Midbrain (tissue), 1 donor: ENCODE data around the gene ACACA.
"Not testable (repeated sequence)": the region's sequence is repeated elsewhere in the genome, so short reads cannot be mapped to it uniquely, and the experiment has no call there.

ENCODE experiments used
- DNase-seq: peaks from one replicate; lab custom pipeline; 2025; lab: John Stamatoyannopoulos, UW

The ACACA gene

DNA sequence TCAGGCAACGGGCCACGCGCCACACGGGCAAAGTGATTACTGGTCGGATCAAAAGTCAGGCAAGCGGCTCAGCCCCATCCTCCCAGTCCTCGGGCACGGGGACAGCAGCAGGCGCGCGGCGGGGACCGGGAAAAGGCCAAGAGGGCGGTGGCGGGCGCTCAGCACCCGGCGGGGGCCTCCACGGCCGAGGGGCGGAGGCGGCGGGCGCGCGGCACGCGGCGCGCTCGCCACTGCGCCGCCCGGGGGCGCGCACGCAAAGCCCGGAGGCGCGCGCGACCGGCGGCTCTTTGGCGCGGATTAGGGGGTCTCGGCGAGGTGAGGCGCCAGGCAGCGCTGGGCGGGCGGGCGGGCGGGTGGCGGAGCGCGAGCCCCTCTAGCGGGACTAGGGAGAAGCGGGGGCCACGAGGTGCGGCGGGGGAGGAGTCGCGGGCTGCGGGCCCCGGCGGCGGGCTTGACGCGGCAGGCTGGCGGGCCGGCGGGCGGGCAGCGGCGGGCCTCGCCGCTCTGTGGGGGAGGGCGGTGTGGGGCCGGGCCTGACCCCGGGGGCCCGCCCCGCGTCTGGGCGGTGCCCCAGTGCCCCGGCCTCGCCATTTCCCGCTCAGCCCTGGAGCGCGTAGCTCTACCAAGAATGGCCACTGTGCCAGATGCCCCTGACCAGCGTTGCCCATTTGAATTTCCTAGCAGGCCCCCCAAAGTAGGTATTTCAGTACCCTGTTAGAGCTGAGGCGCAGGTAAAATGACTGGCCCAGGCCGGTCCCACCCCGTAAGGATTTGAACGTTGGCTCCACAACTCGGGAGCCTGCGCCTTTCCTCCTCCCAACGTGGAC, at the start of gene ACACA, which contains the start of gene TADA2A:
Gene ACACA (minus strand): TSS at position 202 of the 827 bp plus-strand sequence. CDS start 537 bp downstream, outside the sequence.
Gene TADA2A (plus strand): TSS at position 252 of the 827 bp plus-strand sequence. CDS start 4,480 bp downstream, outside the sequence.
- peak; percentile 72 for DNase-seq

DNA sequence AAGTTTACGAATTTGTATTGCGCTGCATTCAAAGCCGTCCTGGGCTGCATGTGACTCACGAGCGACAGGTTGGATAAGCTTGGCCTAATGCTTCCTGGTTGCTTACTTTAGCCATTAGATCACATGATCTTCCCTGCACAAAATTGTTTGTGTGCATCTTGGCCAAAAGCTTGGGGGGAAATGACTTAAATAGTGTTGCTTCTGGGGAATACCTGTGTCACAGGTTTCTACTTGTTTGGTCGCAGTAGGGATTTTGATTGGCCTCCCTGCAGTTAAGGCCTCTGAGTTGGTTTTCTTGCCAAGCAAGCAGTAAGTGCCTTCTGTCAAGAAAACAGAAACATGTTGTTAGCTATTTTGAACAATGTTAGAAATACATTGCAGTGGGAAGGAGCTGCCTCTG, 43.5 kb upstream of the ACACA start:
- DNase-seq, result no peak

DNA sequence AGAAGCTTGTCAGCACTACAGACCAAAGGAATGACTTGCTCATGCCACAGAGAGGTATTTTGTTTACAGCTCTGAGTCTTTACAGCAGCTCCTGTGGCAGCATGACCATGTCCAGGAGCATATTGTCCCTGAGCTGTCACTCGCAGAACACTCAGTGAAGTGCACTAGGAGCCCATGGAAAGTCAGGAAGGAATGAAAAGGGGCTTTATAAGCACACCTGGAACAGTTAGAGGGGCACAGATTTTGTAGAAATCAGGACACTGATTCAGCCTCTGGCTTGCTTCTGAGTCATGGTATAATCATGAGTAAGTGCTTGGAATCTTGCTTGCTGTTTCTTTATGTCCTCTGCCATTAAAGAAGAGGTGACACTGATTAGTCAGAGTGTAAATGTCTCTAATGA, 41.0 kb upstream of the ACACA start:
- no peak for DNase-seq

DNA sequence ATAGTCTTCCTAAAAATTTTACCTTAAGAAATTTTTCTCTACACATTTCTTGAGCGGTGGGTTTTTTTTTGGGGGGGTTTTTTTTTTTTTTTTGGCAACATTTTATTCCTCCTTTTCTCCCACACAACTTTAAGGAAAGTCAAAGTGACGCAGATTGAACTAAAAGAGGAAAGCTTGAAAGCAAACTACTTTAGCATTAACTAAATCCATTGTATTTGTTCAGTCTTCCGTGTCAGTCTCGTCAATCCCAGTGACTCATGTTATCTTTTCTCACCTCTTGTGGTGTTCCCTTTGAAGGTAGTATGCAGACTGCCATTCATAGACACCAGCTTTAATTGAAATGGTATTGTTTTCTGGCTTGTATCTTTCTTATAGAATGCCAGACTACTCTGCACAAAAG, 39.4 kb upstream of the ACACA start:
- no peak for DNase-seq

DNA sequence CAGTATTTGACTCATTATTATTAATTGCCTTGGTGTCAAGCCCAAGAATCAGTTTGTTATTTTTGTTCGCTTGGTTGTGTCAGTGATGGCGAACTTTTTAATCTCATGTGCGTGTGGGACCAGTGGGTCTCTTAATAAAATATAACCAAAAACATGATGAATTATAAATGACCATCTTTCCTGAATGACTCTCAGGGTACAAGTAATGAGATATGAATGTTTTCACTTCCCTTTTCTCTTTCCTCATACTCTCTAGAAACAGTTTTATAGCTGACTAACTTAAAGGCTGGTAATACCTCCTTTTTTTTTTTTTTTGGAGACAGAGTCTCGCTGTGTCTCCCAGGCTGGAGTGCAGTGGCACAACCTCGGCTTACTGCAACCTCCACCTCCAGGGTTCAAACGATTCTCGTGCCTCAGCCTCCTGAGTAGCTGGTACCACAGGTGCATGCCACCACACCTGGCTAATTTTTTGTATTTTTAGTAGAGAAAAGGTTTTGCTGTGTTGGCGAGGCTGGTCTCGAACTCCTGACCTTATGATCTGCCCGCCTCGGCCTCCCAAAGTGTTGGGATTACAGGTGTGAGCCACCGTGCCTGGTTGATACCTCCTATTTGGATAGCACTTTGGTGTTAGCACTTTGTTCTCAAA, 34.9 kb upstream of the ACACA start:
- not testable (repeated sequence) for DNase-seq

DNA sequence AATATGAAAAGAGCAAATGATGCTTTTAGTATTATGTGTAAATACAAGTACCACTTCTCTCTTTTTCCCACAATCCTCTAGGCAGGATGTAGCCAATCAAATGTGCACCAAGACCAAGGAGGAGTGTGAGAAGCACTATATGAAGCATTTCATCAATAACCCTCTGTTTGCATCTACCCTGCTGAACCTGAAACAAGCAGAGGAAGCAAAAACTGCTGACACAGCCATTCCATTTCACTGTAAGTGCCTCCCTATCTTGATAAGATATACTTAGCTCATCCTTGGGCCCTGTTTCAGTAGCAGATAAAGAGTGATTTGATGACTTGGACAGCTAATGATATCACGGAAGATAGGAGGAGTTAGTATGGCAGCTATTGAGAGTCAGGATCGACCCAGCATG, 33.8 kb upstream of the ACACA start:
- DNase-seq, result no peak

DNA sequence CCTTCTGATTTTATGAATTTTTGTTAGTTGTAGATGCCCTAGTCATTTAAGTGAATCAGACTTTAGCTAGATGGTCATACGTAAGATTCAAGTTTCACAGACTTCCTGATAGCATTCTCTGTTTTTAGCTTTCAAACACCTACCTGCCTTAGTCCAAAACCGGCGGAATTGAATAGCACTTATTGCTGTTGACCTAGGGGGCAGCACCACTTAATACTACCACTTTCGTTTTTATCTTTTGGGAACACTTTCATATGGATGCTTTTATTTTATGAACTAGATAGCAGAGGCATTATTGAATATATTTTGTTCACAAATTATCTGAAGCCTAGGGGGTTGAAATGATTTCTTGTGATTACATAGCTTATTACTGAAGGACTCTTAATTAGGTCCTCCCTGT, 31.5 kb upstream of the ACACA start:
- no peak for DNase-seq

DNA sequence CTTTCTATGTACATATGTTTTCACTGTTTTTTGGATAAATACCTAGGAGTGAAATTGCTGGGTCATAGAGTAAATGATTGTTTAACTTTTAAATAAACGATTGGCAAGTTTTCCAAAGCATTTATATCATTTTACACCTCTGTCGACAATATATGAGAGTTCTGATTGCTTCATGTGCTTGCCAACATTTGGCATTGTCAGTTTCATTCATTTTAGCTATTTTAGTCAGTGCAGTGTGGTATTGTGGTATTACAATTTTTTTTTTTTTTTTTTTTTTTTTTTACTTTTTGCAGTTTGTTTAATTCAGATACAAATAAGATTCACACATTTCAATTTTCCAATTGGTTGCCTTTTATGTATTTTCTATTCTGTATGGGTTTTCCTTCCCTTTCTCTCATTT, 26.0 kb upstream of the ACACA start:
- DNase-seq, result no peak

DNA sequence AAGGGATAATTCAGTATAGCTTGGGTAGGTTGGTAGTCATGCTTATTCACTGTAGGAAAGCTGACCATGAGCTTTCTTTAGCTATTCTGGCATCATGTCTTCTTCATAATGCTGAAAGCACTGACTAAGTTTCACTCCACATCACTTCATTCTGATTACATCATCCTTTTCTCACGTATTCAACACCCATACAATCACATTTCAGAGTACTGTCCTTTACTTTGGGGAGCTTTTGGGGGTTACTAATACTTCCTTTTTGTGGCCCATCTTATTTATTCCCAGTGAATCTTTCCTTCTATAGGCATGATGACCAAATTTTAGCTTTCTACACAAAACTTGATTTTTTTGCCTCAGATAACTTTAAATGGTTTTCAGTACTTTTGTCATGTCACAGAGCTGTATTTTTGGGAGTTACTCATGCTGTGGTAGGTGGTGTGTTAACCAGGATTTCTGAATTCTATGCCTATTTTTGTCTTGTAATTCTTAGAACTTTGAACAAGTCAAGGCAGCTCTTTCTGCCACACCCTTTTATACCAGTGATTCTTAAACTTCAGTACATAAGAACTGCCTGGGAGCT, 23.5 kb upstream of the ACACA start:
- DNase-seq, result no peak

DNA sequence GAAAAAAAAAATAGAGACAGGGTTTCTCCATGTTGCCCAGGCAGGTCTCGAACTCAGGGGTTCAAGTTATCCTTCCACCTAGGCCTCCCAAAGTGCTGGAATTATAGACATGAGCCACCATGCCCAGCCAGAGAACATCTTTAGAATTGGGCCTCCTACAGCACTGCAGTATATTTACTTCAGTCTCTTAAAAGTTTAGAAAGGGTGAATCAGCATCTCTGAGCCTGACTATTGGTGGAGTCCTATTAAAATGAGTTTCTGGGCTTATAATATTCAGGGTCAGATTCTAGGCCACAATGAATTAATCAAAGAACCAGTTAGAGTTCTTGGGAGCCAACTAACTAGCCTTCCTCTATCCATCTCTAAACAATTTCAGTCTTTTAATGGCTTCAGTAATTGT, 22.8 kb upstream of the ACACA start:
- DNase-seq, result no peak

DNA sequence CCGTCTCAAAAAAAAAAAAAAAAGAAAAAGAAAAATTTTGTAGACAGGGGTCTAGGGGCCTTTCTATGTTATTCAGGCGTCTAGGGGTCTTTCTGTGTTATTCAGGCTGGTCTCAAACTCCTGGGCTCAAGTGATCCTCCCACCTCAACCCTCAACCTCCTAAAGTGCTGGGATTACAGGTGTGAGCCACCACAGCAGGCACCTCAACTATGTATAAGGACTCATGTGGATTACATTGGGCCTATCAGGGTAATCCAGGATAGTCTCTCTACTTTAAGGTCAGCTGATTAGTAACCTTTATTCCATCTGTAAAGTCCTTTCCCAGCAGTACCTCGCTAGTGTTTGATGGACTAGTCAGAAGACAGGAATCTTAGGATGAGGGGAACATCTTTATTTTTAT, 22.4 kb upstream of the ACACA start:
- DNase-seq, result no peak

DNA sequence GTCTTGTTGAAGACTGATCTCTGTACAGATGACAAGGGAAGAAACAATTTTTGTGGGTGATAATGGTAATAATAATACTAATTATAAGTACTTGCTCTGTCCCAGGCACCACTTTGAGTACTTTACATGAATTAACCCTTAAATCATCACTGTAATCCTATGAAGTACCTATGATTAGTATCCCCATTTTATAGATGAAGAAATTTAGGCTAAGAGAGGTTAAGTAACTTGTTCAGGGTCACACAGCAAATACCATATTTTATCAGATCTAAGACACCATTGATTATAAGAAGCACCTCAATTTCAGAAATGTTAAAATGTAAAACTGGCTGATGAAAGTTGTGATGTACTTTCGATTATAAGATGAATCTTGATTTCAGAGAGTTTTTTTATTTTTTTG, 18.6 kb upstream of the ACACA start:
- no peak for DNase-seq

DNA sequence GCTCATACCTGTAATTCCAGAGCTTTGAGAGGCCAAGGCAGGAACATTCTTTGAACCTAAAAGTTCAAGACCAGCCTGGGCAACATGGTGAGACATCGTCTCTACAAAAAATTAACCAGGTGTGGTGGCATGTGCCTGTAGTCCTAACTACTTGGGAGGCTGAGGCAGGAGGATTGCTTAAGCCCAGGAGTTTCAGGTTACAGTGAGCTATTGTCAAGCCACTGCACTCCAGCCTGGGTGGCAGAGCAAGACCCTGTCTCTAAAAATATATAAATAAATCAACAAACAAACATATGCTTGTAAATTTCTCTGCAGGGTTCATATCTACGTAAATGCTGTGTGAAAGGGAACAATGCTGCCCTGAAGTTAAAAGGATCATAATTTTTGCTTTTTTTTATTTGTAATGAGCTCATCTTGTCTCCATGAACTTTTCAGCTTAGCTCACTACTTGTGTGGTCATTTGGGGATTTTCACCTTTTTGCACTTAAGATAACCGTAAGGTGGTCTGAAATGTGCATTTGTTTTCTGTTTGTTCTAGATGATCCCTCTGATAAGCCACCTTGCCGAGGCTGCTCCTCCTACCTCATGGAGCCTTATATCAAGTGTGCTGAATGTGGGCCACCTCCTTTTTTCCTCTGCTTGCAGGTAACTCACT, 16.5 kb upstream of the ACACA start:
- DNase-seq, result no peak

DNA sequence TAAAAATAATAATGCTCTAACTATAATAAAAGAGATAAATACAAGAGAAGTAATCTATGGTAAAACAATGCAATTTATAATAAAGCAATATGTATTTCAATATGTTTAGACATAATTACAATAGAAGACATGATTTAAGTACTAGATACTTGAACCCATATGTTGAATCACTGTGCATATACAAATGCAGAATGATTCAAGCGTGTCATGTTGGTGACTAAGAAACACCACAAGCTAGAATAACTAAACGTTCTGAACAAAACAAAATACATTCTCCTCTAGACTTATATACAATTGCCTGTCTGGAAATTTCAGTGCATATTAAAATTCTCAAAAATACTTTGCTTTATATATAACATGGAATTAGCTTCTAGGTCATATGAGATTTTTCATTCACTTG, 11.2 kb upstream of the ACACA start:
- DNase-seq, result no peak

DNA sequence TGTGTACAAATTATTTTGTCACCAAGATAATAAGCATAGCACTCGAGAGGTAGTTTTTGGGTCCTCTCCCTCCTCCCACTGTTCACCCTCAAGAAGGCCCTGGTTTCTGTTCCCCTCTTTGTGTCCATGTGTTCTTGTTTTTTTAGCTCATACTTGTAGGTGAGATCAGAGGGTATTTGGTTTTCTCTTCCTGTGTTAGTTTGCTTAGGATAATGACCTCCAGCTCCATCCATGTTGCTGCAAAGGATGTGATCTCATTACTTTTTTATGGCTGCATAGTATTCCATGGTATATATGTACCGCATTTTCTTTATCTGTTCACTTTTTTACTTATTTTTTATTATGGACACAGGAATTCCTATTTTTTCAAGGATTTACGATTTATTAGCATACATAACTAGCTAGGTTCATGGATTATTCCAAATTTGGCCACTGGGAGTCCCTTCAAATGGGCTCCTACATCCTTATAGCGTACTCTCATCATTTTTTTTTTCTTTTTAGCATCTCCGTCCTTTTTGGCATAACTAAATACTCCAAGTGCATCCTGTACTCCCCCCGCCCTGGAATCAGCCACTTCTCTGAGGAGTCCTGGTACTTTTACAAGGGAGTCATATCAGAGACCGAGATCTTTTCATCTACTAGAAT, 7.4 kb upstream of the ACACA start:
- no peak for DNase-seq

DNA sequence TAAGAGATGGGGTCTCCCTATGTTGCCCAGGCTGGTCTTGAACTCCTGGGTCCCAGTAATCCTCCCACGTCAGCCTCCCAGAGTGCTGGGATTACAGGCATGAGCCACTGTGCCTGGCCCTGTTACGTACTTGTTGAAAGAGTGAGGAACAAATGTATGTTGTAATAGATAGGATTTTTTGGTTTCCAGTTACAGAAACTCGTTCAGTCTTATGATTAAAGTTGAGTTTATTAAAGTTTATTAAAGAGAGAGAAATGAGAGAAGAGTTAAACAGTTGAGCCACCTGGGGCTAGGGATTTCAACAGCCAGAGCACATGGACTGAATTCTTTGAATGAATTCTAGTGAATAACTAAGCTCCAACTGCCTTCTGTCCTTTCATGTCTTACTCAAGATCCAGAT, 3.7 kb upstream of the ACACA start:
- no peak for DNase-seq

DNA sequence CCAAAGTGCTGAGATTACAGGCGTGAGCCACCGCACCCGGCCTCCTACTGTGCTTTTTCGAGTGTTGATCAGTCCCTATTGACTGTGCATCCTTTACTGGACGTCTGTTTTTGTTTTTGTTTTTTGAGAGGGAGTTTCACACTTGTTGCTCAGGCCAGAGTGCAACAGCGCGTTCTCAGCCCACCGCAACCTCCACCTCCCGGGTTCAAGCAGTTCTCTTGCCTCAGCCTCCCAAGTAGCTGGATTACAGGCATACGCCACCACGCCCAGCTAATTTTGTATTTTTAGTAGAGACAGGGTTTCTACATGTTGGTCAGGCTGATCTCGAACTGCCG, 1.5 kb upstream of the ACACA start:
- not testable (repeated sequence) for DNase-seq

DNA sequence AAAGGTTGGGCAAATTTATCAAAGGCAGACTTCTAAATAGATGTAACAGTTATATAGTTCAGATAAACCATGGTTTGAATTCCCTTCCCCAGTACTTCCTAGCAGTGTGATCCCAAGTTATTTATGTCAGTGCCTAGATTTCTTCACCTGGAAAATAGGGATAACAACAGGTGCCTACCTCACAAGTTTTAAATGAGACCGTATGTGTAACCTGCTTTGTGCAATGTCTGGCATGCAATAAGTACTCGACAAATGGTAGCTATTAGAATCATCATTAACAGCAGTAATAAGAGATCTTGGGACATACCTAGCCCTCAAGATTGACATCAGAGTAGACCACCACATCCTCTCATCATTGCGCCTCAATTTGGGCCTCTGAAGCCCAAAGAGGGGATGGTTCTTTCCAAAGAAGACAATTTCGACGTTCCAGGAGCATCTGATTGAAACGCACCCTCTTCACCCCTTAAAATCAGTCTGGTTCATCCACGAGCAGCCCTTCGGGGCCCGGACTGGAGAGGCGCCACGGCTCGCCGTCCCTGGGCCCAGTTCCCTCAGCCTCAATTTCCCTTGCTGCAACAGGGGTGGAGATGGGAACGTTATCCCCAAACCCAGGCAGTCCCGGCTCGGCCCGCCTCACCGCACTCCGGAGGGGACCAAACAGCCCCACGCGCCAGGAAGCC, 541 bp downstream of the ACACA start:
- DNase-seq, result no peak

DNA sequence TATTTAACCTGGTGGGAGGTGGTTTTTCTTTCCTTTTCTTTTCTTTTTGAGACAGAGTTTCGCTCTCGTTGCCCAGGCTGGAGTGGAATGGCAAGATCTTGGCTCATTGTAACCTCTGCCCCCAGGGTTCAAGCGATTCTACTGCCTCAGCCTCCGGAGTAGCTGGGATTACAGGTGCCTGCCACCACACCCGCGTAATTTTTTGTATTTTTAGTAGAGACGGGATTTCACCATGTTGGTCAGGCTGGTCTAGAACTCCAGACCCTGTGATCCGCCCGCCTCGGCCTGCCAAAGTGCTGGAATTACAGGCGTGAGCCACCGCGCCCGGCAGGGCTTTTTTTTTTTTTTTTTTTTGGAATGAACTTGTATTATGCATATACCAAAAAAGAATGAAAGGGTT, 1.1 kb downstream of the ACACA start:
- not testable (repeated sequence) for DNase-seq

DNA sequence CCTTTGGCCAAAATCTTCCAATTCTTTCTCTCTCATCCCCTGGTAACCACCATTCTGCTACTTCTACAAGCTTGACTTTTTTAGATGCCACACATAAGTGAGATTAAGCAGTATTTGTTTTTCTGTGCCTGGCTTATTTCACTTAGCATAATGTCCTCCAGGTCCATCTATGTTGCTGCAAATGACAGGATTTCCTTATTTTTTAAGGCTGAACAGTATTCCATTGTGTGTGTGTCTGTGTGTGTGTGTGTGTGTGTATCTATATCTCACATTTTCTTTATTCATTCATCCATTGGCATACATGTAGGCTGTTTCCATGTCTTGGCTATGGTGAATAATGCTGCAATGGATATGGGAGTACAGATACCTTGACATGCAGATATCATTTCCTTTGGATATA, 6.1 kb downstream of the ACACA start:
- DNase-seq, result no peak

DNA sequence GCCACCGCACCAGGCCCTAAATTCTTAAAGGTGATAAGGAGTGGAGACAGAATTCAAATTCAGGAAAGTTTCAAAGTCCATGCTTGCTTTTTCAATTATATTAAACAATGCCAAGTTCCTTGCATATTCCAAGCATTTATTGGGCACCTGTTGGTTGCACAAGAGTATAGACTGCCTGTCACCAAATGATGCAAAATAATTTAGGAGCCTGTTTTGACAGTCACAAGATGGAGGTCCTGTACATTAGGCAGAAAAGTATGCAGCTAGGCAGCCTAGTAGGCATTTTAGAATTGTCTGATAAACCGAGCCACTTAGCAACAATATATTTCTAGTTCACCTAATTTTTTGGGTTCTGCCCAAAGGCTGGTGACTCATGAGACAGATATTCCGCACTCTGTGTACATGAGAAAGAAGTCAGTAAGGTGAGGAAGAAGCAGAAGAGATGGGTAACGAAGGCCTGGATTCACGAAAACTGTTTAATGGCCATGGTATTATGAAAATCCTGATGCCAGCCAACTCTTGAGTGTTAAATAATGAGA, 7.3 kb downstream of the ACACA start:
- DNase-seq, result no peak
